Endothelial cell of umbilical vein (primary cell): Measurements from ENCODE around the gene SELENON.

ENCODE experiments used
- EZH2 ChIP-seq: IDR thresholded peaks from 2 replicates; pipeline ENCODE4 v1.6.1; 2012; ENCODE audit warnings: borderline replicate concordance, low read depth, mild to moderate bottlenecking, moderate library complexity, low read length, inconsistent platforms; ENCODE audit not compliant: severe bottlenecking
- GATA2 ChIP-seq: IDR thresholded peaks from 2 replicates; pipeline ENCODE4 v1.7.0; 2011; ENCODE audit warnings: low read depth, mild to moderate bottlenecking, moderate library complexity, mixed read lengths, low read length; ENCODE audit not compliant: insufficient read length, insufficient read depth
- MYC ChIP-seq: IDR thresholded peaks from one replicate; pipeline ENCODE4 v1.6.1; 2011; ENCODE audit warnings: mild to moderate bottlenecking, low read depth, low read length
- POLR2A ChIP-seq: IDR thresholded peaks from 2 replicates; pipeline ENCODE4 v1.6.1; 2012; ENCODE audit warnings: low read depth, mild to moderate bottlenecking, control low read depth, low read length
- POLR2AphosphoS5 ChIP-seq: IDR thresholded peaks from 2 replicates; pipeline ENCODE4 v1.6.1; 2012; ENCODE audit warnings: low read depth, mild to moderate bottlenecking, control low read depth, low read length, moderate library complexity; ENCODE audit not compliant: insufficient read depth
- TF ChIP-seq, protein P1 (sequence below), 2 donors: IDR thresholded peaks; 1 replicate in 1 of 2; 2 replicates in 1 of 2; pipeline ENCODE4 v1.5.1; 2011; ENCODE audit warnings: low read length in 2 of 2, mild to moderate bottlenecking in 2 of 2, moderate library complexity in 2 of 2, control low read depth in 1 of 2, inconsistent platforms in 1 of 2, low read depth in 1 of 2; ENCODE audit not compliant: insufficient read depth in 1 of 2; ENCODE audit errors: extremely low read depth in 1 of 2
- TF ChIP-seq, protein P2 (sequence below): IDR thresholded peaks from 2 replicates; pipeline ENCODE4 v1.6.1; 2011; ENCODE audit not compliant: insufficient read depth, insufficient read length

DNA sequence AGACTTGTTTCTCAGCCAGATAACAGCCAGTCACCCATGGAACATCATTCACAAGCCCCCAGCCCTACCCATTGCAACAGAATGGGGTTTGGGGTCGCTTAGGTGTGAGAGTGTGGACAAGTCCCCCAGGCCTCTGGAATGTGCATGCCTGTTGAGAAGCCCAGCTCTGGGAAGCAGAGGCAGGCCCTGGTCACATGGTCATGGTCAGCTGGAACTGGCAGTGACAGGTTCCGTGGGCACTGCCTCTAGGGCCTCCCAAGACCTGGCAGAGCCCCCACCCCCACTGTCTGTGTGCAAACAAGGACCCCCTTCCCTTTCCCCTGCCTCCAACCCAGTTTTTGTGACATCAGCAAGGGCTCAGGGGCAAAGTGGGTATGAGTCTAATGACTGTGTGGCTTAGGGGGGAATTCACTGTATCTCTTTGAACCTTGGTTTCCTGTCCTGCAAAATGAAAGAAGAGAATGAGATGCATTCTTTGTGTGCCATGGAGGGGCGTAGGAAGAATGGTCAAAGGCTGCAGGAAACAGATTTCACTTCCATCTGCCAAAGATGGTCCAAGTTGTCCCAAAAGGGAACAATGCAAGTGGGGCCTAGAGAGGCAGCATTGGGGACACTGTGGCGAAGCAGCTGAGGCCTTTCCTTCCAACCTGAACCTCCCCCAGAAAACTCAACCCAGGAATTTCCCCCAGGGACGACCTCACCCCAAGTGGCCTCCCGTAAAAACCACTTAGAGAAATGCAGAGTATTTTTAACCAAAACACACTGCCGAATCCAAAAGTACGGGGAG, 34.7 kb upstream of the SELENON start:
- TF ChIP-seq, protein P1, sequence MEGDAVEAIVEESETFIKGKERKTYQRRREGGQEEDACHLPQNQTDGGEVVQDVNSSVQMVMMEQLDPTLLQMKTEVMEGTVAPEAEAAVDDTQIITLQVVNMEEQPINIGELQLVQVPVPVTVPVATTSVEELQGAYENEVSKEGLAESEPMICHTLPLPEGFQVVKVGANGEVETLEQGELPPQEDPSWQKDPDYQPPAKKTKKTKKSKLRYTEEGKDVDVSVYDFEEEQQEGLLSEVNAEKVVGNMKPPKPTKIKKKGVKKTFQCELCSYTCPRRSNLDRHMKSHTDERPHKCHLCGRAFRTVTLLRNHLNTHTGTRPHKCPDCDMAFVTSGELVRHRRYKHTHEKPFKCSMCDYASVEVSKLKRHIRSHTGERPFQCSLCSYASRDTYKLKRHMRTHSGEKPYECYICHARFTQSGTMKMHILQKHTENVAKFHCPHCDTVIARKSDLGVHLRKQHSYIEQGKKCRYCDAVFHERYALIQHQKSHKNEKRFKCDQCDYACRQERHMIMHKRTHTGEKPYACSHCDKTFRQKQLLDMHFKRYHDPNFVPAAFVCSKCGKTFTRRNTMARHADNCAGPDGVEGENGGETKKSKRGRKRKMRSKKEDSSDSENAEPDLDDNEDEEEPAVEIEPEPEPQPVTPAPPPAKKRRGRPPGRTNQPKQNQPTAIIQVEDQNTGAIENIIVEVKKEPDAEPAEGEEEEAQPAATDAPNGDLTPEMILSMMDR (IDR thresholded peaks at IDR 0.05; ENCODE audit: extremely low read depth in 1 of 2, insufficient read depth in 1 of 2, low read depth in 1 of 2, low read length in 2 of 2) = no peak
- TF ChIP-seq EZH2 (no peak), POLR2A (no peak), GATA2 (no peak), POLR2AphosphoS5 (no peak), MYC (no peak)
- TF ChIP-seq, protein P2, sequence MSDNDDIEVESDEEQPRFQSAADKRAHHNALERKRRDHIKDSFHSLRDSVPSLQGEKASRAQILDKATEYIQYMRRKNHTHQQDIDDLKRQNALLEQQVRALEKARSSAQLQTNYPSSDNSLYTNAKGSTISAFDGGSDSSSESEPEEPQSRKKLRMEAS = no peak
